HepG2 (cell line): ENCODE measurements around the gene FAM110A. TPM values are rescaled to one million over a fixed set of nuclear protein-coding genes. Genes with fewer than 3 reads are reported as not detected.
A peak's percentile ranks its signal among the peaks of the same experiment; 100 is the strongest.

Experiments used
- ATF1 ChIP-seq: IDR thresholded peaks from 2 replicates; pipeline ENCODE4 v1.6.1; 2016; ENCODE audit warnings: mild to moderate bottlenecking, control low read depth
- BRCA1 ChIP-seq: sonication (generic); formaldehyde crosslinking; IDR thresholded peaks from 2 replicates; pipeline ENCODE4 v1.4.0; 2020; ENCODE audit warnings: missing genetic modification reagents
- CENPX ChIP-seq: sonication (generic); formaldehyde crosslinking; IDR thresholded peaks from 2 replicates; pipeline ENCODE4 v1.9.0; 2021; ENCODE audit warnings: mild to moderate bottlenecking, missing genetic modification reagents, moderate library complexity
- DNMT3B ChIP-seq: conservative IDR thresholded peaks from 2 replicates; pipeline ENCODE4 v1.6.1; 2016; ENCODE audit warnings: missing biosample characterization, control low read depth
- EZH2 ChIP-seq: conservative IDR thresholded peaks from 2 replicates; pipeline ENCODE4 v1.6.1; 2012; ENCODE audit warnings: mild to moderate bottlenecking, low read depth, low read length, moderate library complexity
- HNRNPH1 ChIP-seq: fragments of 200-400 bp; formaldehyde crosslinking; optimal IDR thresholded peaks from 2 replicates; pipeline ENCODE3; 2017; ENCODE audit warnings: mild to moderate bottlenecking, low read depth, low read length
- HOXA5 ChIP-seq: sonication (generic); formaldehyde crosslinking; IDR thresholded peaks from 2 replicates; pipeline ENCODE4 v1.4.0; 2020; ENCODE audit warnings: missing genetic modification reagents
- NFKB2 ChIP-seq: sonication (generic); formaldehyde crosslinking; IDR thresholded peaks from 2 replicates; pipeline ENCODE4 v1.4.0; 2020; ENCODE audit warnings: missing genetic modification reagents, borderline replicate concordance
- PHF21A ChIP-seq: sonication (generic); formaldehyde crosslinking; IDR thresholded peaks from 2 replicates; pipeline ENCODE4 v1.5.0; 2020; ENCODE audit warnings: mild to moderate bottlenecking, missing genetic modification reagents
- PITX1 ChIP-seq: sonication (generic); formaldehyde crosslinking; IDR thresholded peaks from 2 replicates; pipeline ENCODE4 v1.5.1; 2020; ENCODE audit warnings: mild to moderate bottlenecking, missing genetic modification reagents
- SMARCC2 ChIP-seq: fragments of 450-650 bp; IDR thresholded peaks from 2 replicates; pipeline ENCODE4 v1.6.1; 2017; ENCODE audit warnings: antibody characterized with exemption, mild to moderate bottlenecking
- SRSF1 ChIP-seq: fragments of 200-400 bp; formaldehyde crosslinking; optimal IDR thresholded peaks from 2 replicates; pipeline ENCODE3; 2017; ENCODE audit warnings: mild to moderate bottlenecking, low read depth, low read length, moderate library complexity
- STAT6 ChIP-seq: sonication (generic); formaldehyde crosslinking; IDR thresholded peaks from 2 replicates; pipeline ENCODE4 v1.4.0; 2020; ENCODE audit warnings: missing genetic modification reagents, mild to moderate bottlenecking, borderline replicate concordance
- TBL1XR1 ChIP-seq: fragments of 150-350 bp; IDR thresholded peaks from 2 replicates; pipeline ENCODE4 v1.6.1; 2014; ENCODE audit warnings: borderline replicate concordance, low read length; ENCODE audit not compliant: partially characterized antibody
- TOPORS ChIP-seq: sonication (generic); formaldehyde crosslinking; IDR thresholded peaks from 2 replicates; pipeline ENCODE4 v1.8.0; 2023; ENCODE audit warnings: mild to moderate bottlenecking, missing genetic modification reagents
- ZBTB14 ChIP-seq: sonication (generic); formaldehyde crosslinking; IDR thresholded peaks from 2 replicates; pipeline ENCODE4 v1.4.0; 2020; ENCODE audit warnings: missing genetic modification reagents
- ZBTB8A ChIP-seq: sonication (generic); formaldehyde crosslinking; IDR thresholded peaks from 2 replicates; pipeline ENCODE4 v1.4.0; 2020; ENCODE audit warnings: mild to moderate bottlenecking, low read depth, missing genetic modification reagents, borderline replicate concordance
- ZNF652 ChIP-seq: IDR thresholded peaks from 2 replicates; pipeline ENCODE4 v1.6.1; 2016; ENCODE audit warnings: low read depth, borderline replicate concordance
- ZNF704 ChIP-seq: sonication (generic); formaldehyde crosslinking; IDR thresholded peaks from 2 replicates; pipeline ENCODE4 v1.8.1; 2023; ENCODE audit warnings: mild to moderate bottlenecking, inconsistent platforms, moderate library complexity, missing genetic modification reagents, borderline replicate concordance
- ZNF761 ChIP-seq: sonication (generic); formaldehyde crosslinking; conservative IDR thresholded peaks from 2 replicates; pipeline ENCODE4 v1.4.0; 2020; ENCODE audit warnings: mild to moderate bottlenecking, missing genetic modification reagents
- ZNF772 ChIP-seq: sonication (generic); formaldehyde crosslinking; IDR thresholded peaks from 2 replicates; pipeline ENCODE4 v1.5.0; 2020; ENCODE audit warnings: mild to moderate bottlenecking, missing genetic modification reagents
- ZNF790 ChIP-seq: sonication (generic); formaldehyde crosslinking; IDR thresholded peaks from 2 replicates; pipeline ENCODE4 v1.8.0; 2022; ENCODE audit warnings: missing genetic modification reagents, mild to moderate bottlenecking, borderline replicate concordance
- ZNF792 ChIP-seq: IDR thresholded peaks from 2 replicates; pipeline ENCODE4 v1.6.1; 2016
- polyA plus RNA-seq, 8 experiments: library from polyadenylated mRNA; depleted of rRNA in 3 of 8; stranded (reverse) in 7 of 8; unstranded in 1 of 8; fragments of >200 nt; fragmentation: Illumina TruSeq in 4 of 8; extraction: Trizol in 4 of 8; gene quantifications; 2 replicates each; pipeline versions ENCODE4 v1.2.1 to v1.2.3, GENCODE V29; 2011 to 2016; ENCODE audit warnings: low read depth in 4 of 8, missing spikeins in 1 of 8, mixed read lengths in 1 of 8; ENCODE audit not compliant: insufficient read depth in 1 of 8
- total RNA-seq, 5 experiments: library from RNA; depleted of rRNA; stranded (reverse); fragments of >200 nt; fragmentation: Illumina TruSeq; extraction: Trizol; gene quantifications; 2 replicates each; pipeline ENCODE4 v1.2.3, GENCODE V29; 2016; ENCODE audit warnings: low read depth in 1 of 5
- TF ChIP-seq, protein P1 (sequence below): sonication (generic); formaldehyde crosslinking; IDR thresholded peaks from 2 replicates; pipeline ENCODE4 v1.9.0; 2022; ENCODE audit warnings: low read depth, missing genetic modification reagents

Gene FAM110A
- total and polyA plus RNA-seq, 2 of the 13 experiments (the other 11 are each of a cell fraction or from before 2014, with no cell fraction given), result 1.9 TPM

- no peak for TF ChIP-seq STAT6 (CRISPR knock-in tag)
- TF ChIP-seq ZBTB8A (CRISPR knock-in tag), result no peak
- TF ChIP-seq NFKB2 (CRISPR knock-in tag), result peak; percentile 70; the same call in 1 of the 2 replicates
- no peak for TF ChIP-seq DNMT3B
- peak; percentile 86 for TF ChIP-seq SRSF1
- 0 out of 2 replicates have a peak, but pooled peaks have one; percentile 17 for TF ChIP-seq ZNF652 (CRISPR knock-in tag)
- TF ChIP-seq ZNF772 (CRISPR knock-in tag), result 0 out of 2 replicates have a peak, but pooled peaks have one; percentile 32
- TF ChIP-seq PHF21A (CRISPR knock-in tag), result peak; percentile 76; the same call in 1 of the 2 replicates
- TF ChIP-seq, protein P1, sequence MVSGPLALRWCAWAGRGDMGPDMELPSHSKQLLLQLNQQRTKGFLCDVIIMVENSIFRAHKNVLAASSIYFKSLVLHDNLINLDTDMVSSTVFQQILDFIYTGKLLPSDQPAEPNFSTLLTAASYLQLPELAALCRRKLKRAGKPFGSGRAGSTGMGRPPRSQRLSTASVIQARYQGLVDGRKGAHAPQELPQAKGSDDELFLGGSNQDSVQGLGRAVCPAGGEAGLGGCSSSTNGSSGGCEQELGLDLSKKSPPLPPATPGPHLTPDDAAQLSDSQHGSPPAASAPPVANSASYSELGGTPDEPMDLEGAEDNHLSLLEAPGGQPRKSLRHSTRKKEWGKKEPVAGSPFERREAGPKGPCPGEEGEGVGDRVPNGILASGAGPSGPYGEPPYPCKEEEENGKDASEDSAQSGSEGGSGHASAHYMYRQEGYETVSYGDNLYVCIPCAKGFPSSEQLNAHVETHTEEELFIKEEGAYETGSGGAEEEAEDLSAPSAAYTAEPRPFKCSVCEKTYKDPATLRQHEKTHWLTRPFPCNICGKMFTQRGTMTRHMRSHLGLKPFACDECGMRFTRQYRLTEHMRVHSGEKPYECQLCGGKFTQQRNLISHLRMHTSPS (CRISPR knock-in tag), result 0 out of 2 replicates have a peak, but pooled peaks have one; percentile 67
- TF ChIP-seq PITX1, result no peak
- no peak for TF ChIP-seq TBL1XR1
- TF ChIP-seq SMARCC2, result no peak
- peak; percentile 93 for TF ChIP-seq ZNF761
- TF ChIP-seq EZH2, result no peak
- TF ChIP-seq ZNF792 (CRISPR knock-in tag), result peak; percentile 45; the same call in 1 of the 2 replicates
- TF ChIP-seq HNRNPH1, result no peak
- TF ChIP-seq ZNF704, result peak; percentile 66; the same call in 1 of the 2 replicates
- TF ChIP-seq ZBTB14 (CRISPR knock-in tag), result no peak
- TF ChIP-seq ATF1 (CRISPR knock-in tag), result no peak
- TF ChIP-seq BRCA1 (CRISPR knock-in tag), result no peak; the same call in 1 of the 2 replicates
- TF ChIP-seq CENPX, result no peak
- TF ChIP-seq TOPORS (CRISPR knock-in tag), result 0 out of 2 replicates have a peak, but pooled peaks have one; percentile 56
- TF ChIP-seq ZNF790, result no peak
- TF ChIP-seq HOXA5 (CRISPR knock-in tag), result peak; percentile 95
Measured at GRCh38 chr20:833450-834150, at the start of gene FAM110A (continued).
